KMS-11 (cell line): ENCODE data around the gene A1BG.

Experiments
- H2AFZ ChIP-seq: fragments of 200-600 bp; sonication (generic); 2 replicates; pipeline ENCODE4 v1.6.1; 2016; ENCODE audit warnings: antibody characterized with exemption, mixed run types, low read depth
- H3K27ac ChIP-seq: fragments of 200-600 bp; sonication (generic); 2 replicates; pipeline ENCODE4 v1.6.1; 2016; ENCODE audit warnings: mild to moderate bottlenecking, mixed run types
- H3K27me3 ChIP-seq: fragments of 200-600 bp; sonication (generic); 2 replicates; pipeline ENCODE4 v1.6.1; 2017; ENCODE audit warnings: mild to moderate bottlenecking, low read depth, mixed run types, moderate library complexity; ENCODE audit not compliant: insufficient read depth
- H3K36me3 ChIP-seq: fragments of 200-600 bp; sonication (generic); 2 replicates; pipeline ENCODE4 v1.6.1; 2017; ENCODE audit warnings: mild to moderate bottlenecking, mixed run types; ENCODE audit not compliant: insufficient read depth
- H3K4me1 ChIP-seq: fragments of 200-600 bp; sonication (generic); 2 replicates; pipeline ENCODE4 v1.6.1; 2016; ENCODE audit warnings: mild to moderate bottlenecking, low read depth, mixed run types; ENCODE audit not compliant: poor library complexity, severe bottlenecking
- H3K4me2 ChIP-seq: fragments of 200-600 bp; sonication (generic); 2 replicates; pipeline ENCODE4 v1.7.0; 2016; ENCODE audit warnings: mild to moderate bottlenecking, mixed run types
- H3K4me3 ChIP-seq: fragments of 200-600 bp; sonication (generic); IDR thresholded peaks from 2 replicates; pipeline ENCODE4 v1.6.1; 2017; ENCODE audit warnings: low read depth, low read length, mixed read lengths; ENCODE audit not compliant: insufficient read depth
- H3K79me2 ChIP-seq: fragments of 200-600 bp; sonication (generic); 2 replicates; pipeline ENCODE4 v1.6.1; 2016; ENCODE audit warnings: low read depth, mixed run types; ENCODE audit not compliant: insufficient read depth
- H3K9ac ChIP-seq: fragments of 200-600 bp; sonication (generic); 2 replicates; pipeline ENCODE4 v1.6.1; 2016; ENCODE audit warnings: mild to moderate bottlenecking, mixed run types
- H4K20me1 ChIP-seq: fragments of 200-600 bp; sonication (generic); 2 replicates; pipeline ENCODE4 v1.6.1; 2016; ENCODE audit warnings: mild to moderate bottlenecking, mixed run types; ENCODE audit not compliant: insufficient read depth
- CTCF ChIP-seq: fragments of 200-600 bp; sonication (generic); conservative IDR thresholded peaks from 2 replicates; pipeline ENCODE4 v1.6.1; 2017; ENCODE audit warnings: low read depth, mild to moderate bottlenecking, antibody characterized with exemption, low read length, moderate library complexity, mixed read lengths

Gene A1BG

GRCh38 chr19:58336820-58337219 lies 16.5 kb downstream of the A1BG start:
- H3K4me3 ChIP-seq = no peak overlapping the region
- no peaks in the 10 kb centered on the region for H3K36me3 ChIP-seq
- no peaks in the 10 kb centered on the region for H4K20me1 ChIP-seq
- H3K4me2 ChIP-seq = no peak overlapping the region
- no peaks in the 10 kb centered on the region for H3K4me1 ChIP-seq
- no peak overlapping the region for H2AFZ ChIP-seq
- no peak overlapping the region for H3K27ac ChIP-seq
- no peaks in the 10 kb centered on the region for H3K27me3 ChIP-seq
- TF ChIP-seq CTCF = no peak
- no peak overlapping the region for H3K9ac ChIP-seq
- no peaks in the 10 kb centered on the region for H3K79me2 ChIP-seq

- H4K20me1 ChIP-seq = no peaks in the 10 kb centered on the region
- no peak overlapping the region for H3K4me3 ChIP-seq
- H3K27me3 ChIP-seq = no peaks in the 10 kb centered on the region
- no peaks in the 10 kb centered on the region for H3K4me1 ChIP-seq
- H3K27ac ChIP-seq = no peak overlapping the region
- H3K4me2 ChIP-seq = no peak overlapping the region
- no peaks in the 10 kb centered on the region for H3K36me3 ChIP-seq
- H3K79me2 ChIP-seq = no peaks in the 10 kb centered on the region
- no peak overlapping the region for H3K9ac ChIP-seq
- no peak overlapping the region for H2AFZ ChIP-seq
- TF ChIP-seq CTCF = no peak
These were observed 17.1 kb downstream of the A1BG start for GRCh38 chr19:58336216-58336615.

GRCh38 chr19:58335630-58336029 lies 17.7 kb downstream of the A1BG start:
- Histone ChIP-seq H3K27me3 (no peaks in the 10 kb centered on the region), H3K27ac (no peak overlapping the region), H2AFZ (no peak overlapping the region), H3K9ac (no peak overlapping the region), H3K36me3 (no peaks in the 10 kb centered on the region), H3K4me2 (no peak overlapping the region), H3K79me2 (no peaks in the 10 kb centered on the region), H4K20me1 (no peaks in the 10 kb centered on the region), H3K4me3 (no peak overlapping the region), H3K4me1 (no peaks in the 10 kb centered on the region)
- TF ChIP-seq CTCF = no peak

GRCh38 chr19:58334691-58335249 lies 18.5 kb downstream of the A1BG start:
- H2AFZ ChIP-seq = no peak overlapping the region
- no peak overlapping the region for H3K4me3 ChIP-seq
- H3K27ac ChIP-seq = no peak overlapping the region
- TF ChIP-seq CTCF = no peak
- no peak overlapping the region for H3K4me2 ChIP-seq
- H3K79me2 ChIP-seq = no peaks in the 10 kb centered on the region
- H3K36me3 ChIP-seq = no peaks in the 10 kb centered on the region
- no peaks in the 10 kb centered on the region for H3K4me1 ChIP-seq
- no peaks in the 10 kb centered on the region for H4K20me1 ChIP-seq
- H3K9ac ChIP-seq = no peak overlapping the region
- H3K27me3 ChIP-seq = no peaks in the 10 kb centered on the region
